GM23248 (cell line): ENCODE results near the gene CALY. TPM values are rescaled to one million over a fixed set of nuclear protein-coding genes. Genes with fewer than 3 reads are reported as not detected.

Experiments used
- DNase-seq: peaks from one replicate; pipeline ENCODE4 v3.0.0-alpha.2; 2015
- H2AFZ ChIP-seq: fragments of 200-600 bp; sonication (generic); 2 replicates; pipeline ENCODE4 v1.6.1; 2016; ENCODE audit warnings: antibody characterized with exemption
- H3F3A ChIP-seq: fragments of 200-600 bp; sonication (generic); 2 replicates; pipeline ENCODE4 v1.6.1; 2016; ENCODE audit warnings: mild to moderate bottlenecking, antibody characterized with exemption, mixed run types; ENCODE audit not compliant: insufficient read depth
- H3K27ac ChIP-seq: fragments of 200-600 bp; sonication (generic); 2 replicates; pipeline ENCODE4 v1.5.1; 2016; ENCODE audit warnings: mild to moderate bottlenecking
- H3K27me3 ChIP-seq: fragments of 200-600 bp; sonication (generic); replicated peaks from 2 replicates; pipeline ENCODE4 v1.6.1; 2016; ENCODE audit warnings: mild to moderate bottlenecking; ENCODE audit not compliant: insufficient read depth
- H3K36me3 ChIP-seq: fragments of 200-600 bp; sonication (generic); 2 replicates; pipeline ENCODE4 v1.6.1; 2016; ENCODE audit warnings: low read depth, mild to moderate bottlenecking
- H3K4me1 ChIP-seq: fragments of 200-600 bp; sonication (generic); 2 replicates; pipeline ENCODE4 v1.6.1; 2016; ENCODE audit warnings: mild to moderate bottlenecking; ENCODE audit not compliant: insufficient read depth
- H3K4me2 ChIP-seq: fragments of 200-600 bp; sonication (generic); one replicate; pipeline ENCODE4 v1.6.1; 2016; ENCODE audit warnings: mild to moderate bottlenecking; ENCODE audit not compliant: unreplicated experiment
- H3K4me3 ChIP-seq: fragments of 200-600 bp; sonication (generic); 2 replicates; pipeline ENCODE4 v1.5.1; 2016; ENCODE audit warnings: mild to moderate bottlenecking
- H3K79me2 ChIP-seq: fragments of 200-600 bp; sonication (generic); 2 replicates; pipeline ENCODE4 v1.6.1; 2016; ENCODE audit warnings: mild to moderate bottlenecking; ENCODE audit not compliant: insufficient read depth
- H3K9ac ChIP-seq: fragments of 200-600 bp; sonication (generic); 2 replicates; pipeline ENCODE4 v1.6.1; 2016; ENCODE audit warnings: mild to moderate bottlenecking
- H3K9me2 ChIP-seq: fragments of 200-600 bp; sonication (generic); 2 replicates; pipeline ENCODE4 v1.6.1; 2016; ENCODE audit warnings: mixed run types, mild to moderate bottlenecking, moderate library complexity; ENCODE audit not compliant: insufficient read depth
- H3K9me3 ChIP-seq: fragments of 200-600 bp; sonication (generic); one replicate; pipeline ENCODE4 v1.6.1; 2017; ENCODE audit warnings: low read depth
- H4K20me1 ChIP-seq: fragments of 200-600 bp; sonication (generic); 2 replicates; pipeline ENCODE4 v1.6.0; 2016; ENCODE audit not compliant: insufficient read depth
- EZH2 ChIP-seq: fragments of 200-600 bp; sonication (generic); IDR thresholded peaks from 2 replicates; pipeline ENCODE4 v1.6.1; 2018; ENCODE audit warnings: antibody characterized with exemption, mild to moderate bottlenecking; ENCODE audit not compliant: insufficient read depth, poor library complexity, severe bottlenecking
- EZH2phosphoT487 ChIP-seq: fragments of 200-600 bp; sonication (generic); IDR thresholded peaks from 2 replicates; pipeline ENCODE4 v1.6.1; 2018; ENCODE audit warnings: antibody characterized with exemption, moderate library complexity, mild to moderate bottlenecking, low read depth; ENCODE audit not compliant: insufficient read depth
- WGBS, 2 experiments: methylation state at CpG; one replicate each; pipeline ENCODE4 v1.1.6; 2015 to 2017; ENCODE audit warnings: low lambda C conversion rate in 2 of 2, low coverage in 1 of 2; ENCODE audit errors: missing lambda C conversion rate in 2 of 2; 5-methylcytosine and 5-hydroxymethylcytosine counted together
- in situ Hi-C: fragments of 300-500 bp; cut with MboI; formaldehyde crosslinking; loops from 2 replicates; pipeline ENCODE4 v1.15.0; 2020
- polyA plus RNA-seq: library from polyadenylated mRNA; unstranded; fragments of >200 nt; fragmentation: Nextera tagmentation; extraction: Ambion mirVana; gene quantifications from 2 replicates; pipeline ENCODE4 v1.2.1, GENCODE V29; 2016
- total RNA-seq: library from RNA; depleted of rRNA; stranded (reverse); fragments of >200 nt; shearing (Covaris generic); gene quantifications from 2 replicates; pipeline ENCODE4 v1.2.3, GENCODE V29; 2014

The CALY gene
- total and polyA plus RNA-seq, 2 experiments from 2014 or later: 0.86 TPM; not detected in 1

DNA sequence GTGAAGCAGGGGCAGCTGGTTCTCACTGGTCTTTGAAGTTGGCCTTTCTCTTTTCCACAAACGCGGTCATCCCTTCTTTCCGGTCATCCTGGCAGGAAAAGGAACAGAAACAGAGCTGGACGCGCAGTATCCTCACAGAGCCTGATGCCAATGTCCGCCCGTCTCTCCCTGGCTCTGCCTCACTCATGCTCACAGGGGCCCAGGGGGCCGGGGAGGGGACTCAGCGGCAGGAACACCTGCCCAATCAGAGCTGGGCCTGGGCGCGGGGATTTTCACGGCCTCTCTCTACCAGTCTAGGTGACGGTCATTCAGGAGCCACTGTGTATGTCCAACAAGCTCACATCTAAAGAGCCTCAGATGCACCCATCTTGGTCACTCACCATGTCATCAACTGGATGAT is 26.1 kb upstream of the CALY start:
- no peaks in the 10 kb centered on the region for H3K79me2 ChIP-seq
- no peak overlapping the region for H3K9ac ChIP-seq
- H3K9me3 ChIP-seq: no peaks in the 10 kb centered on the region
- no peak for TF ChIP-seq EZH2phosphoT487
- no peak for TF ChIP-seq EZH2
- H3K36me3 ChIP-seq: peaks cover 3% of the 10 kb centered on the region; the same call in 1 of the 2 replicates
- no peak for DNase-seq
- H3K4me1 ChIP-seq: no peaks in the 10 kb centered on the region
- H3K27ac ChIP-seq: no peak overlapping the region
- H3F3A ChIP-seq: 0 out of 2 replicates have a peak, but pooled peaks cover 3% of the 10 kb centered on the region
- H3K27me3 ChIP-seq: no peaks in the 10 kb centered on the region
- in situ Hi-C loops: no loop called here
- no peaks in the 10 kb centered on the region for H4K20me1 ChIP-seq
- WGBS, 2 experiments: 80 to 82% methylated on average over 11 to 13 of the region's 13 CpGs
- no peak overlapping the region for H3K4me2 ChIP-seq
- H2AFZ ChIP-seq: no peak overlapping the region
- no peak overlapping the region for H3K4me3 ChIP-seq
- no peaks in the 10 kb centered on the region for H3K9me2 ChIP-seq

DNA sequence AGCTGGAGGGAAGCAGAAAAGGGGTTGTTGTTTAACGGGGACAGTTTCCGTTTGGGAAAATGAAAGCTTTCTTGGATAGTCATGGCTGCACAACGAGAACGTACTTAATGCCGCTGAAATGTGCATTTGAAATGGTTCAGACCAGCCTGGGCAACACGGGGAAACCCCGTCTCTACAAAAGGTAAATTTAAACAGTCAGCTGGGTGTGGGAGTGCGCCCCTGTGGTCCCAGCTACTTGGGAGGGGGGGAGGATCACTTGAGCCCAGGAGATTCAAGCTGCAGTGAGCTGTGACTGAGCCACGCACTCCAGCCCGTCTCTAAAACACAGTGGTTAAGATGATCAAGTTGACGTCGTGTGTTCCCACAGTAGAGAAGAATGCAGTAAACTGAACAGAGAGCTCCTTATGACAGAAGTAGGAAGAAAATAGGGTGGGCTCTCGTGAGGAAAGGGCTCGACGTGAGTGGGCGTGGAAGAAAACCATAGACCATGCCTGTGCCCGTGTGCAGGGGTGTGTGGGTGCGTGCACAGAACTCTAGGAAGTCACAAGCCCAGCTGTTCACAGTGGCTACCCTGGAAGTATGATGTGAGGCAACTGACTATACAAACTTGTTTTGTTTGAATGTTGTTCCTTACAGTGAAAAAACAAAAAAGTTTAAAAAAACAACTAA is 25.2 kb upstream of the CALY start:
- no peak overlapping the region for H3K9ac ChIP-seq
- TF ChIP-seq EZH2phosphoT487: no peak
- TF ChIP-seq EZH2: no peak
- in situ Hi-C loops: no loop called here
- no peak overlapping the region for H3K4me2 ChIP-seq
- no peak overlapping the region for H3K27ac ChIP-seq
- no peaks in the 10 kb centered on the region for H3K4me1 ChIP-seq
- no peak overlapping the region for H2AFZ ChIP-seq
- no peaks in the 10 kb centered on the region for H3K9me2 ChIP-seq
- no peaks in the 10 kb centered on the region for H4K20me1 ChIP-seq
- peaks cover 1% of the 10 kb centered on the region; the same call in 1 of the 2 replicates for H3K36me3 ChIP-seq
- H3K9me3 ChIP-seq: no peaks in the 10 kb centered on the region
- no peak for DNase-seq
- H3K27me3 ChIP-seq: no peaks in the 10 kb centered on the region
- no peak overlapping the region for H3K4me3 ChIP-seq
- no peaks in the 10 kb centered on the region for H3K79me2 ChIP-seq
- H3F3A ChIP-seq: 0 out of 2 replicates have a peak, but pooled peaks cover 3% of the 10 kb centered on the region
- WGBS, 2 experiments: 76 to 80% methylated on average over 18 of the region's 18 CpGs

DNA sequence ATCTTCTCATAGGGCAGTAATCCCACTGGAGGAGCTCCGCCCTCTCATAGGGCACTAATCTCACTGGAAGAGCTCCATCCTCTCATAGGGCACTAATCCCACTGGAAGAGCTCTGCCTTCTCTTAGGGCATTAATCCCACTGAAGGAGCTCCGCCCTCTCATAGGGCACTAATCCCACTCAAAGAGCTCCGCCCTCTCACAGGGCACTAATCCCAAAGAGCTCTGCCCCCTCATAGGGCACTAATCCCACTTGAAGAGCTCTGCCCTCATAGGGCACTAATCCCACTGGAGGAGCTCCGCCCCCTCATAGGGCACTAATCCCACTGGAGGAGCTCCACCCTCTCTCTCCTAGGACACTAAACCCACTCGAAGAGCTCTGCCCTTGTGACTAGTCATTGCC is 24.5 kb upstream of the CALY start:
- Histone ChIP-seq H3K9me2 (no peaks in the 10 kb centered on the region), H2AFZ (no peak overlapping the region), H3K9me3 (no peaks in the 10 kb centered on the region), H3K36me3 (no peaks in the 10 kb centered on the region; the same call in 1 of the 2 replicates), H3K4me2 (no peak overlapping the region), H3K9ac (no peak overlapping the region), H3K4me1 (no peaks in the 10 kb centered on the region), H3K4me3 (no peak overlapping the region), H3K27me3 (no peaks in the 10 kb centered on the region), H3K79me2 (no peaks in the 10 kb centered on the region), H3F3A (0 out of 2 replicates have a peak, but pooled peaks cover 3% of the 10 kb centered on the region), H4K20me1 (no peaks in the 10 kb centered on the region), H3K27ac (no peak overlapping the region)
- TF ChIP-seq EZH2phosphoT487 (no peak), EZH2 (no peak)
- in situ Hi-C loops: no loop called here
- DNase-seq: no peak
- 79 to 86% methylated on average over 5 of the region's 5 CpGs for WGBS, 2 experiments

DNA sequence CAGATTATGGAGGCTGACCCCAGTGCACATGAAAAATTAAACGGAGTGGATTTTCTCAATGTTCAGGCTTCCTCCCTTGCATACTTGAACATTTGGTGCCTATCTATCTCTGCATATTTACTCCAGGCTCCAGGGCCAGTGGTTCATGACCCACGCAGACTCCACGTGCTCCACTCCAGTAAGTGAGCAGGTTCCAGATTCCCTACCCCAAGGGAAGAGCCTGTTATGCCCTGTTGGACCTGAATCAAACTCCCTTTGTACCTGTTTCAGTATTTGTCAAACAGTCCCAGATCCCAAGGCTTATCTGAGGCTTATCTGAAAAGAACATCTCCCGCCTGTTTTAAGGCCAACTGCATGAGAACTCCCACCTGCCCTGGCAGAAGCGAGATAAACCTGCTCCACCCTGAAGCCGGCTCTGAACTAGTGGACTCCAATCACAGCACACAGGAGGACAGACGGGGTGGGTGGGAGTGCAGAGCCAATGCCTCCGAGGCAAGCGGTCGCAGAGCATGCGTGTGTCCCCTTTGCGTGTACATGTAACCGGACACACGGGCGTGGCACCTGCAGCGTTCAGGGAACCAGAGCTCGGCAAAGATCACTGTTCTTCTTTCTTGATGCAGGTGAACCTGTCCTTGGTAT is 23.4 kb upstream of the CALY start:
- Histone ChIP-seq H2AFZ (no peak overlapping the region), H3K27me3 (no peaks in the 10 kb centered on the region), H3K36me3 (no peaks in the 10 kb centered on the region), H3K4me3 (no peak overlapping the region), H3F3A (0 out of 2 replicates have a peak, but pooled peaks cover 3% of the 10 kb centered on the region), H3K9me2 (no peaks in the 10 kb centered on the region), H3K27ac (no peak overlapping the region), H3K79me2 (no peaks in the 10 kb centered on the region), H3K9me3 (no peaks in the 10 kb centered on the region), H3K4me1 (no peaks in the 10 kb centered on the region), H3K9ac (no peak overlapping the region), H4K20me1 (no peaks in the 10 kb centered on the region), H3K4me2 (no peak overlapping the region)
- DNase-seq: no peak
- WGBS, 2 experiments: 88 to 89% methylated on average over 17 of the region's 17 CpGs
- in situ Hi-C loops: no loop called here
- TF ChIP-seq EZH2 (no peak), EZH2phosphoT487 (no peak)
